GM23338 (cell line): ENCODE data around the gene MLC1. TPM values are rescaled to one million over a fixed set of nuclear protein-coding genes. Genes with fewer than 3 reads are reported as not detected.

ENCODE experiments used
- ATAC-seq: fragments of 200-7000 bp; cut with Tn5 transposase; 3 replicates; pipeline ENCODE4 v1.9.1; 2020
- DNase-seq: peaks from one replicate; pipeline ENCODE4 v3.0.0-alpha.2; 2015; ENCODE audit warnings: low spot score
- H2AFZ ChIP-seq: fragments of 200-600 bp; sonication (generic); 2 replicates; pipeline ENCODE4 v1.8.0; 2016; ENCODE audit warnings: antibody characterized with exemption, mild to moderate bottlenecking, moderate library complexity
- H3F3A ChIP-seq: fragments of 200-600 bp; sonication (generic); replicated peaks from 2 replicates; pipeline ENCODE4 v1.8.0; 2017; ENCODE audit warnings: antibody characterized with exemption, mixed run types, low read depth
- H3K27ac ChIP-seq: fragments of 200-600 bp; sonication (generic); 2 replicates; pipeline ENCODE4 v1.6.1; 2016; ENCODE audit warnings: low read depth
- H3K27me3 ChIP-seq: fragments of 200-600 bp; sonication (generic); 2 replicates; pipeline ENCODE4 v1.8.0; 2016; ENCODE audit warnings: mild to moderate bottlenecking, mixed run types, moderate library complexity; ENCODE audit not compliant: insufficient read depth
- H3K36me3 ChIP-seq: fragments of 200-600 bp; sonication (generic); 2 replicates; pipeline ENCODE4 v1.8.0; 2016; ENCODE audit warnings: mild to moderate bottlenecking; ENCODE audit not compliant: insufficient read depth
- H3K4me1 ChIP-seq: fragments of 200-600 bp; sonication (generic); 2 replicates; pipeline ENCODE4 v1.8.0; 2016; ENCODE audit warnings: mild to moderate bottlenecking, moderate library complexity; ENCODE audit not compliant: insufficient read depth
- H3K4me2 ChIP-seq: fragments of 200-600 bp; sonication (generic); 2 replicates; pipeline ENCODE4 v1.7.1; 2017; ENCODE audit warnings: mixed run types
- H3K4me3 ChIP-seq: fragments of 200-600 bp; sonication (generic); 2 replicates; pipeline ENCODE4 v1.6.1; 2016; ENCODE audit warnings: mixed run types
- H3K79me2 ChIP-seq: fragments of 200-600 bp; sonication (generic); replicated peaks from 2 replicates; pipeline ENCODE4 v1.8.0; 2017; ENCODE audit warnings: mild to moderate bottlenecking; ENCODE audit not compliant: insufficient read depth
- H3K9me2 ChIP-seq: fragments of 200-600 bp; sonication (generic); 2 replicates; pipeline ENCODE4 v1.8.0; 2017; ENCODE audit not compliant: insufficient read depth
- H4K20me1 ChIP-seq: fragments of 200-600 bp; sonication (generic); replicated peaks from 2 replicates; pipeline ENCODE4 v1.8.0; 2017; ENCODE audit warnings: mild to moderate bottlenecking; ENCODE audit not compliant: insufficient read depth
- H3K27ac Mint-ChIP-seq: 2 replicates; pipeline ENCODE4 v1.8.0; 2020; ENCODE audit warnings: inconsistent platforms, mild to moderate bottlenecking, moderate library complexity, mixed read lengths
- H3K27me3 Mint-ChIP-seq: 3 replicates; pipeline ENCODE4 v1.8.0; 2022; ENCODE audit warnings: low read depth, mild to moderate bottlenecking, moderate library complexity, mixed read lengths, inconsistent platforms; ENCODE audit not compliant: insufficient read depth, poor library complexity
- H3K36me3 Mint-ChIP-seq: 3 replicates; pipeline ENCODE4 v1.8.0; 2021; ENCODE audit warnings: low read depth, mild to moderate bottlenecking, inconsistent platforms, moderate library complexity, mixed read lengths
- H3K4me1 Mint-ChIP-seq: 3 replicates; pipeline ENCODE4 v1.8.0; 2020; ENCODE audit warnings: mild to moderate bottlenecking, inconsistent platforms, mixed read lengths
- H3K4me3 Mint-ChIP-seq: 3 replicates; pipeline ENCODE4 v1.8.0; 2021; ENCODE audit warnings: moderate library complexity, mild to moderate bottlenecking, inconsistent platforms, mixed read lengths
- H3K9me3 Mint-ChIP-seq: 3 replicates; pipeline ENCODE4 v1.8.0; 2020; ENCODE audit warnings: moderate library complexity, mild to moderate bottlenecking, inconsistent platforms, mixed read lengths
- EZH2phosphoT487 ChIP-seq: fragments of 200-600 bp; sonication (generic); IDR thresholded peaks from one replicate; pipeline ENCODE4 v1.8.1; 2018; ENCODE audit warnings: antibody characterized with exemption; ENCODE audit not compliant: unreplicated experiment
- JUNB ChIP-seq: IDR thresholded peaks from one replicate; pipeline ENCODE4 v1.6.1; 2016; ENCODE audit warnings: antibody characterized with exemption; ENCODE audit not compliant: unreplicated experiment
- POLR2AphosphoS5 ChIP-seq: IDR thresholded peaks from 2 replicates; pipeline ENCODE4 v1.6.1; 2016; ENCODE audit warnings: antibody characterized with exemption, low read depth
- STAT1 ChIP-seq: IDR thresholded peaks from one replicate; pipeline ENCODE4 v1.6.1; 2016; ENCODE audit warnings: antibody characterized with exemption; ENCODE audit not compliant: unreplicated experiment
- ZNF114 ChIP-seq: fragments of 250-450 bp; sonication (Bioruptor Pico); IDR thresholded peaks from 2 replicates; pipeline ENCODE4 v1.5.0; 2020; ENCODE audit warnings: mild to moderate bottlenecking, moderate library complexity
- ZNF331 ChIP-seq: fragments of 250-450 bp; sonication (Bioruptor Pico); IDR thresholded peaks from 2 replicates; pipeline ENCODE4 v1.5.0; 2020; ENCODE audit warnings: low read depth, mild to moderate bottlenecking, moderate library complexity
- ZNF462 ChIP-seq: fragments of 250-450 bp; sonication (Bioruptor Pico); IDR thresholded peaks from 2 replicates; pipeline ENCODE4 v1.5.0; 2020; ENCODE audit warnings: mild to moderate bottlenecking, moderate library complexity
- polyA plus RNA-seq: library from polyadenylated mRNA; unstranded; fragments of >200 nt; fragmentation: Nextera tagmentation; extraction: Ambion mirVana; gene quantifications from 2 replicates; pipeline ENCODE4 v1.2.1, GENCODE V29; 2016
- total RNA-seq: library from RNA; depleted of rRNA; stranded (reverse); fragments of >200 nt; shearing (Covaris generic); gene quantifications from 2 replicates; pipeline ENCODE4 v1.2.3, GENCODE V29; 2014

Gene MLC1
- total and polyA plus RNA-seq, 2 experiments from 2014 or later: not detected

GRCh38 chr22:50134481-50134880, 49.3 kb upstream of the MLC1 start:
- no peaks in the 10 kb centered on the region for H3K9me3 Mint-ChIP-seq
- Histone ChIP-seq H3K4me2 (no peak overlapping the region), H3K36me3 (no peaks in the 10 kb centered on the region), H3K4me1 (no peaks in the 10 kb centered on the region), H3K27ac (no peak overlapping the region), H3F3A (no peaks in the 10 kb centered on the region), H3K27me3 (no peaks in the 10 kb centered on the region), H3K4me3 (no peak overlapping the region), H4K20me1 (no peaks in the 10 kb centered on the region), H3K9me2 (no peaks in the 10 kb centered on the region), H3K79me2 (no peaks in the 10 kb centered on the region), H2AFZ (no peak overlapping the region)
- TF ChIP-seq ZNF331 (CRISPR knock-in tag): peak; percentile 43; the same call in 1 of the 2 replicates
- no peak for TF ChIP-seq ZNF462 (CRISPR knock-in tag)
- no peak overlapping the region for H3K4me3 Mint-ChIP-seq
- no peaks in the 10 kb centered on the region for H3K4me1 Mint-ChIP-seq
- ATAC-seq: no peak
- H3K36me3 Mint-ChIP-seq: no peaks in the 10 kb centered on the region
- H3K27me3 Mint-ChIP-seq: no peaks in the 10 kb centered on the region
- no peak for DNase-seq
- no peak overlapping the region for H3K27ac Mint-ChIP-seq

- H3K27ac ChIP-seq: no peak overlapping the region
- H3K4me2 ChIP-seq: no peak overlapping the region
- ATAC-seq (no peak), DNase-seq (no peak)
- H3F3A ChIP-seq: no peaks in the 10 kb centered on the region
- H3K36me3 ChIP-seq: no peaks in the 10 kb centered on the region
- Mint-ChIP-seq H3K27me3 (peaks cover 3% of the 10 kb centered on the region), H3K9me3 (no peaks in the 10 kb centered on the region), H3K27ac (no peak overlapping the region), H3K36me3 (no peaks in the 10 kb centered on the region), H3K4me1 (no peaks in the 10 kb centered on the region), H3K4me3 (no peak overlapping the region)
- H3K4me3 ChIP-seq: no peak overlapping the region
- H2AFZ ChIP-seq: no peak overlapping the region
- no peaks in the 10 kb centered on the region for H4K20me1 ChIP-seq
- no peaks in the 10 kb centered on the region for H3K27me3 ChIP-seq
- H3K9me2 ChIP-seq: no peaks in the 10 kb centered on the region
- H3K4me1 ChIP-seq: no peaks in the 10 kb centered on the region
- H3K79me2 ChIP-seq: no peaks in the 10 kb centered on the region
- no peak for TF ChIP-seq EZH2phosphoT487
- TF ChIP-seq STAT1: no peak
- no peak for TF ChIP-seq ZNF462 (CRISPR knock-in tag)
- TF ChIP-seq POLR2AphosphoS5: no peak
- no peak for TF ChIP-seq ZNF114
- TF ChIP-seq ZNF331 (CRISPR knock-in tag): no peak
- no peak for TF ChIP-seq JUNB
These were observed 46.7 kb upstream of the MLC1 start for GRCh38 chr22:50131894-50132293.
